Stomach (tissue), 4 donors: Measurements from ENCODE around the gene PTGES.

Experiments used
- EP300 ChIP-seq: sonication (generic); formaldehyde crosslinking; IDR thresholded peaks from one replicate; pipeline ENCODE4 v1.6.1; 2017; ENCODE audit warnings: antibody characterized with exemption
- POLR2A ChIP-seq, 4 donors: fragments of 450-650 bp; IDR thresholded peaks; one replicate each; pipeline ENCODE4 v1.6.1; 2016; ENCODE audit warnings: antibody characterized with exemption in 4 of 4, control low read depth in 2 of 4, mild to moderate bottlenecking in 1 of 4, moderate library complexity in 1 of 4
- POLR2AphosphoS5 ChIP-seq, 3 donors: sonication (generic); formaldehyde crosslinking; IDR thresholded peaks; one replicate each; pipeline ENCODE4 v1.6.1; 2016; ENCODE audit warnings: antibody characterized with exemption in 3 of 3
- TF ChIP-seq, protein P1 (sequence below), 7 experiments: fragments of 450-650 bp in 4 of 7; fragments of 200-600 bp in 3 of 7; sonication (generic) in 3 of 7; IDR thresholded peaks; one replicate each; pipeline ENCODE4 v1.5.1; 2016 to 2019; ENCODE audit warnings: antibody characterized with exemption in 7 of 7, control low read depth in 2 of 7, mild to moderate bottlenecking in 1 of 7

DNA sequence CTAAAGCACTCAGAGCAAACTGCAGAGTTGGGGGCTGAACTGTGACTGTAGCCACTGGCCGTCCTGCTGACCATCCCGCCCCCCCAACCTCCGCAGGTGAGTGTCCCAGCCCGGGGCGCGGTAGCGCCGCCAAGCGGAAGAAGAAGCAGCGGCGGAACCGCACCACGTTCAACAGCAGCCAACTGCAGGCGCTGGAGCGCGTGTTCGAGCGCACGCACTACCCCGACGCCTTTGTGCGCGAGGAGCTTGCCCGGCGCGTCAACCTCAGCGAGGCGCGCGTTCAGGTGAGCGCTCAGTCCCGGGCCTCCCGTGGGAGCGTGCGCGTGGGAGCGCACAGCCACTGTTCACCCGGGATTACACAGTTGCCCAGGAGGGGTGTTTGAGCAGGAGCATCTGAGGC, 33.7 kb downstream of the PTGES start:
- TF ChIP-seq POLR2A (IDR thresholded peaks at IDR 0.05) (no peak), POLR2AphosphoS5 (IDR thresholded peaks at IDR 0.05) (no peak), EP300 (no peak)
- TF ChIP-seq, protein P1, sequence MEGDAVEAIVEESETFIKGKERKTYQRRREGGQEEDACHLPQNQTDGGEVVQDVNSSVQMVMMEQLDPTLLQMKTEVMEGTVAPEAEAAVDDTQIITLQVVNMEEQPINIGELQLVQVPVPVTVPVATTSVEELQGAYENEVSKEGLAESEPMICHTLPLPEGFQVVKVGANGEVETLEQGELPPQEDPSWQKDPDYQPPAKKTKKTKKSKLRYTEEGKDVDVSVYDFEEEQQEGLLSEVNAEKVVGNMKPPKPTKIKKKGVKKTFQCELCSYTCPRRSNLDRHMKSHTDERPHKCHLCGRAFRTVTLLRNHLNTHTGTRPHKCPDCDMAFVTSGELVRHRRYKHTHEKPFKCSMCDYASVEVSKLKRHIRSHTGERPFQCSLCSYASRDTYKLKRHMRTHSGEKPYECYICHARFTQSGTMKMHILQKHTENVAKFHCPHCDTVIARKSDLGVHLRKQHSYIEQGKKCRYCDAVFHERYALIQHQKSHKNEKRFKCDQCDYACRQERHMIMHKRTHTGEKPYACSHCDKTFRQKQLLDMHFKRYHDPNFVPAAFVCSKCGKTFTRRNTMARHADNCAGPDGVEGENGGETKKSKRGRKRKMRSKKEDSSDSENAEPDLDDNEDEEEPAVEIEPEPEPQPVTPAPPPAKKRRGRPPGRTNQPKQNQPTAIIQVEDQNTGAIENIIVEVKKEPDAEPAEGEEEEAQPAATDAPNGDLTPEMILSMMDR (IDR thresholded peaks at IDR 0.05): no peak
